Body of pancreas (tissue), 4 donors: ENCODE measurements around the gene ITGA8.

Experiments used
- CTCF ChIP-seq, 7 experiments: fragments of 450-650 bp in 4 of 7; fragments of 200-600 bp in 3 of 7; sonication (generic) in 3 of 7; IDR thresholded peaks; one replicate each; pipeline ENCODE4 v1.5.1; 2016 to 2019; ENCODE audit warnings: antibody characterized with exemption in 7 of 7
- POLR2A ChIP-seq, 3 donors: fragments of 450-650 bp; IDR thresholded peaks; one replicate each; pipeline ENCODE4 v1.6.1; 2016; ENCODE audit warnings: antibody characterized with exemption in 3 of 3, mild to moderate bottlenecking in 2 of 3

GRCh38 chr10:15742102-15742501 is 22.4 kb upstream of the ITGA8 start:
- TF ChIP-seq CTCF (IDR thresholded peaks at IDR 0.05) (no peak), POLR2A (IDR thresholded peaks at IDR 0.05) (no peak)
